Medulla oblongata (tissue), 1 donor: Measurements from ENCODE around the gene SIRT2.
"Not testable (repeated sequence)": the region's sequence is repeated elsewhere in the genome, so short reads cannot be mapped to it uniquely, and the experiment has no call there.

Experiments used
- DNase-seq: peaks from one replicate; pipeline ENCODE4 v3.0.0-alpha.2; 2015; ENCODE audit errors: extremely low spot score

Gene SIRT2

DNA sequence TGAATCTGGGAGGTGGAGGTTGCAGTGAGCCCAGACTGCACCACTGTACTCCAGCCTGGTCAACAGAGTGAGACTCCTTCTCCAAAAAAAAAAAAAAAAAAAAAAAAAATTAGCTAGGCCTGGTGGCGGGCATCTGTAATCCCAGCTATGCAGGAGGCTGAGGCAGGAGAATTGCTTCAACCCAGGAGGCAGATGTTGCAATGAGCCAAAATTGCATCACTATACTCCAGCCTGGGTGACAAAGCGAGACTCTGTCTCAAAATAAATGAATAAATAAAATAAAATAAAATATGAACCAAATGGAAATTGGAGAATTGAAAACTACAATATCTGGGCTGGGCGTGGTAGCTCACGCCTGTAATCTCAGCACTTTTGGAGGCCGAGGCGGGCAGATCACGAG is 70.2 kb downstream of the SIRT2 start:
- DNase-seq = not testable (repeated sequence)
